ENCODE results near the gene GPR173.

Gene GPR173

DNA sequence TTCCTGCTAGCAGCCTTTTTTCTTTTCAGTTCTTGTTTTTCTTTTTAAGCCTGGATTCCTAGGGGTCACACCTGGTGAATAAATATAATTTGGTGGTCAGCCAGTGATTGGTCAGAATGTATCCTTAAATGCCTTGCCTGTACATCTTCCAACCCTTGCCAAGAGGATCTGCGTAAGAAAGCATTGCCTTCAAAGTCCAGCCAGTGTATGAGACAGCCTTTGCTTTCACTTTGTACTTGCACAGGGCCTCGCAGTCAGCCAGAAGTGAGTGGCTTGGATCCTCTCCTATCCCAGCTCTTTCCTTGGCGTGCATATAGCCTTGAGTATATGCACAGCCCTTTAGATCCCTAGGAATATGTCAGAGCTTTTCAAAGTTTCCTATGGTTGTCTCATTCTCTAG, 67.5 kb downstream of the GPR173 start:
- H3K27ac ChIP-seq (ENCODE audit: low read length) = peak overlapping the region; percentile 74
- H3K4me1 ChIP-seq (ENCODE audit: control insufficient read depth, insufficient read depth, low read length) = peaks cover 8% of the 10 kb centered on the region
- H3K9ac ChIP-seq (ENCODE audit: low read length in 2 of 2) = peak overlapping the region; percentile 36 to 64
- H3K4me3 ChIP-seq (ENCODE audit: low read length in 2 of 2) = peak overlapping the region; percentile 46 to 59
- H3K9me3 ChIP-seq (ENCODE audit: control insufficient read depth in 2 of 2, low read length in 2 of 2) = no peaks in the 10 kb centered on the region
- H3K36me3 ChIP-seq (ENCODE audit: control insufficient read depth in 2 of 2, insufficient read depth in 2 of 2, low read length in 2 of 2) = peaks cover 0 to 2% of the 10 kb centered on the region in 2 donors
- peaks cover 0 to 7% of the 10 kb centered on the region in 2 donors for H3K27me3 ChIP-seq (ENCODE audit: control insufficient read depth in 1 of 2, insufficient read depth in 2 of 2, low read length in 2 of 2)

DNA sequence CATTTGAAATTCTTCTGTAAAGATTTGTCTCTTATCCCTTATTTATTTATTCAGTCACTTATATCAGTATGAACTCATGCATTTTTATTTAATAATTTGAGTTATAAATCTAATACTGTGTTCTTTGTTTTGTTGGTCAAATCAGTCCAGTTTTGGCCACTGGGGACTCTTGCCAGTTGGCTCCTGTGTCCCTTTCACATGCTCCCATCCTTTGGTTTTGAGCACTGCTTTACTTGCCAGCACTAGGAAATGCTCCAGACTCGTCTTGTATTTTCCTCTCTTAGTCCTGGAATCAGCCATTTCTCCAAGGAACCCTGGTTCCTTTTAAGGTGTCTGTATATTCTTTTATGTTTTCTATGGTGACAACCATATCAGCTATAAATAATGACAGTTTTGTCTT, 73.4 kb downstream of the GPR173 start:
- Histone ChIP-seq H3K27ac (ENCODE audit: low read length) (no peak overlapping the region), H3K4me1 (ENCODE audit: control insufficient read depth, insufficient read depth, low read length) (peaks cover 4% of the 10 kb centered on the region), H3K27me3 (ENCODE audit: control insufficient read depth in 1 of 2, insufficient read depth in 2 of 2, low read length in 2 of 2) (no peaks in the 10 kb centered on the region), H3K36me3 (ENCODE audit: control insufficient read depth in 2 of 2, insufficient read depth in 2 of 2, low read length in 2 of 2) (no peaks in the 10 kb centered on the region), H3K4me3 (ENCODE audit: low read length in 2 of 2) (no peak overlapping the region), H3K9ac (ENCODE audit: low read length in 2 of 2) (no peak overlapping the region), H3K9me3 (ENCODE audit: control insufficient read depth in 2 of 2, low read length in 2 of 2) (no peaks in the 10 kb centered on the region)

GRCh38 chrX:53125506-53125905, 76.9 kb downstream of the GPR173 start:
- Histone ChIP-seq H3K4me1 (ENCODE audit: control insufficient read depth, insufficient read depth, low read length) (peaks cover 4% of the 10 kb centered on the region), H3K36me3 (ENCODE audit: control insufficient read depth in 2 of 2, insufficient read depth in 2 of 2, low read length in 2 of 2) (no peaks in the 10 kb centered on the region), H3K27ac (ENCODE audit: low read length) (no peak overlapping the region), H3K9ac (ENCODE audit: low read length in 2 of 2) (no peak overlapping the region), H3K9me3 (ENCODE audit: control insufficient read depth in 2 of 2, low read length in 2 of 2) (no peaks in the 10 kb centered on the region), H3K4me3 (ENCODE audit: low read length in 2 of 2) (no peak overlapping the region), H3K27me3 (ENCODE audit: control insufficient read depth in 1 of 2, insufficient read depth in 2 of 2, low read length in 2 of 2) (peaks cover 0 to 2% of the 10 kb centered on the region in 2 donors)

DNA sequence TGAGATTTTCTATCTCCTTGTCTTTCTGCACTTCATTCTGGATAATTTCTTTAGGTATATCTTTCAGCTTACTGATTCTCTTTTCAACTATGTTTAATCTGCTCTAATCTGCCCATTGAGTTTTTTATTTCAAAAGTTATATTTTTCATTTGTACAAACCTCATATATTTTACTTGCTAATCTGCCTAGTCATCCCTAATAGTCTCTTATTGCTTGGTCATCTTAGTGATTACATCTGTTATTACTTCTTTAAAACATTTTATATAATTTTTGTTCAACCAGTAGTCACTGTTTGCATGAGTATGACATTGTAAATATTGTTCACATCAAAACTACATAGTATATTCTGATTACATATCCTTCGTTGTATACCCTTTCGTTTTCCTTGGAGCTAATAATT, 77.8 kb downstream of the GPR173 start:
- Histone ChIP-seq H3K9me3 (ENCODE audit: control insufficient read depth in 2 of 2, low read length in 2 of 2) (no peaks in the 10 kb centered on the region), H3K9ac (ENCODE audit: low read length in 2 of 2) (no peak overlapping the region), H3K36me3 (ENCODE audit: control insufficient read depth in 2 of 2, insufficient read depth in 2 of 2, low read length in 2 of 2) (no peaks in the 10 kb centered on the region), H3K4me3 (ENCODE audit: low read length in 2 of 2) (no peak overlapping the region), H3K4me1 (ENCODE audit: control insufficient read depth, insufficient read depth, low read length) (peaks cover 4% of the 10 kb centered on the region), H3K27me3 (ENCODE audit: control insufficient read depth in 1 of 2, insufficient read depth in 2 of 2, low read length in 2 of 2) (peaks cover 0 to 2% of the 10 kb centered on the region in 2 donors), H3K27ac (ENCODE audit: low read length) (no peak overlapping the region)

GRCh38 chrX:53128097-53128749, 79.6 kb downstream of the GPR173 start:
- no peaks in the 10 kb centered on the region for H3K9me3 ChIP-seq (ENCODE audit: control insufficient read depth in 2 of 2, low read length in 2 of 2)
- H3K4me3 ChIP-seq (ENCODE audit: low read length in 2 of 2) = no peak overlapping the region
- H3K27ac ChIP-seq (ENCODE audit: low read length) = no peak overlapping the region
- no peaks in the 10 kb centered on the region for H3K4me1 ChIP-seq (ENCODE audit: control insufficient read depth, insufficient read depth, low read length)
- peaks cover 0 to 6% of the 10 kb centered on the region in 2 donors for H3K27me3 ChIP-seq (ENCODE audit: control insufficient read depth in 1 of 2, insufficient read depth in 2 of 2, low read length in 2 of 2)
- H3K36me3 ChIP-seq (ENCODE audit: control insufficient read depth in 2 of 2, insufficient read depth in 2 of 2, low read length in 2 of 2) = peaks cover 3 to 4% of the 10 kb centered on the region in 2 donors
- no peak overlapping the region for H3K9ac ChIP-seq (ENCODE audit: low read length in 2 of 2)

Measured in stomach smooth muscle (tissue), 2 donors.